Esophagus (tissue), 2 donors: ENCODE data around the gene RAB5IF. TPM values are rescaled to one million over a fixed set of nuclear protein-coding genes. Genes with fewer than 3 reads are reported as not detected.
"Not testable (repeated sequence)": the region's sequence is repeated elsewhere in the genome, so short reads cannot be mapped to it uniquely, and the experiment has no call there.

ENCODE experiments used
- H3K27ac ChIP-seq, 2 donors: one replicate each; pipeline ENCODE4 v1.5.1; 2013; ENCODE audit warnings: low read depth in 2 of 2, mild to moderate bottlenecking in 2 of 2, inconsistent platforms in 1 of 2, low read length in 1 of 2, moderate library complexity in 1 of 2
- H3K27me3 ChIP-seq, 2 donors: one replicate each; pipeline ENCODE4 v1.6.1; 2013; ENCODE audit warnings: low read length in 2 of 2, control low read depth in 1 of 2, mild to moderate bottlenecking in 1 of 2; ENCODE audit not compliant: insufficient read depth in 2 of 2, control insufficient read depth in 1 of 2
- H3K36me3 ChIP-seq, 2 donors: one replicate each; pipeline ENCODE4 v1.6.1; 2013; ENCODE audit warnings: low read length in 1 of 2; ENCODE audit not compliant: control insufficient read depth in 2 of 2, insufficient read depth in 2 of 2
- H3K4me1 ChIP-seq, 2 donors: one replicate each; pipeline ENCODE4 v1.6.1; 2013; ENCODE audit warnings: low read length in 1 of 2; ENCODE audit not compliant: control insufficient read depth in 2 of 2, insufficient read depth in 2 of 2
- H3K4me3 ChIP-seq, 2 donors: one replicate each; pipeline ENCODE4 v1.5.1; 2013; ENCODE audit warnings: low read length in 2 of 2, mild to moderate bottlenecking in 2 of 2, low read depth in 1 of 2, moderate library complexity in 1 of 2
- H3K9me3 ChIP-seq, 2 donors: one replicate each; pipeline ENCODE4 v1.6.1; 2013; ENCODE audit warnings: mild to moderate bottlenecking in 2 of 2, low read depth in 1 of 2, low read length in 1 of 2, moderate library complexity in 1 of 2; ENCODE audit not compliant: control insufficient read depth in 2 of 2, insufficient read depth in 1 of 2
- WGBS, 2 donors: extraction: QIAGEN DNeasy Blood & Tissue Kit; methylation state at CpG; one replicate each; pipeline ENCODE4 v1.1.7; 2013; 5-methylcytosine and 5-hydroxymethylcytosine counted together
- polyA plus RNA-seq, 2 donors: library from polyadenylated mRNA; stranded (reverse); fragments of 200-250 nt; gene quantifications; one replicate each; pipeline ENCODE4 v1.2.3, GENCODE V29; 2013
- donor health status: healthy with polysubstance abuse.
- donor health status: Bipolar disorder and iron deficiency.

The RAB5IF gene, protein sequence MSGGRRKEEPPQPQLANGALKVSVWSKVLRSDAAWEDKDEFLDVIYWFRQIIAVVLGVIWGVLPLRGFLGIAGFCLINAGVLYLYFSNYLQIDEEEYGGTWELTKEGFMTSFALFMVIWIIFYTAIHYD
- 100 to 1,000 TPM; 262 to 270 TPM for polyA plus RNA-seq

DNA sequence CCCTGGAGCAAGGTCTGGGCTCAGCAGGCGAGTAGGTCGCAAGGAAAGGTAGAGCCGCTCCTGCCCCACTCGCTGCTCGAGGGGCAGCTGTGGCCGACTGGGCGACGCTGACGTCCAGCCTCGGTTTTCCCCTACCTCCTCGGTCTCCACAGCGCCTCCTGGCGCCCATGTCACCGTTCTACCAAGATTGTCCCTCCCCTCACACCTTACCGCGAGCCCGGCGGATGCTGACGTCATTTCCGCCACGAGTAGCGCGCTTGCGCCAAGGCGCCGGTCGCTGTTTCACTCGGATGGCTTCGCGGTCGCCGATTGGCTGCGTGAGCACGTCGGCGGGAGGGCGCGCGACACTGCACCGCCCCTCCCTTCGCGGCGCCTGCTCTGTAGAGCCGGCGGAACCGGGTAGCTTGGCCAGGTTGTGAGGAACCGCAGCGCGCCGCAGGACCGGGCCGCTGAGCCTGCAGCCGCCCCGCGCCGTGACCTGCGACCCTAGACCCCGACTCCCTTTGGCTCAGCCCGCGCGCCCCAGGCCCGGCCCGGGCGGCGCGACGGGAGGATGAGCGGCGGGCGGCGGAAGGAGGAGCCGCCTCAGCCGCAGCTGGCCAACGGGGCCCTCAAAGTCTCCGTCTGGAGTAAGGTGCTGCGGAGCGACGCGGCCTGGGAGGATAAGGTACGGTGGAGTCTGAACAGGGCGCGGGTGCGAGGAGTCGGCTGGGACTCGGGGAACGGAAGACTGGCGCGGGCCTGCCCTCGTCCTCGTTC lies at the start of gene RAB5IF:
Gene RAB5IF (plus strand): TSS at position 381 of the 759 bp plus-strand sequence. CDS start 173 bp downstream, at position 554.
- H3K36me3 ChIP-seq = peaks cover 0 to 13% of the 10 kb centered on the region in 2 donors
- H3K4me3 ChIP-seq = peak within 1 kb of the TSS; percentile 87 to 97
- H3K27me3 ChIP-seq = no peaks in the 10 kb centered on the region
- H3K9me3 ChIP-seq = no peaks in the 10 kb centered on the region
- H3K27ac ChIP-seq = peak within 1 kb of the TSS; percentile 97
- 0% methylated on average over 81 to 90 of the region's 90 CpGs for WGBS, 2 donors
- peaks cover 0 to 9% of the 10 kb centered on the region in 2 donors for H3K4me1 ChIP-seq

DNA sequence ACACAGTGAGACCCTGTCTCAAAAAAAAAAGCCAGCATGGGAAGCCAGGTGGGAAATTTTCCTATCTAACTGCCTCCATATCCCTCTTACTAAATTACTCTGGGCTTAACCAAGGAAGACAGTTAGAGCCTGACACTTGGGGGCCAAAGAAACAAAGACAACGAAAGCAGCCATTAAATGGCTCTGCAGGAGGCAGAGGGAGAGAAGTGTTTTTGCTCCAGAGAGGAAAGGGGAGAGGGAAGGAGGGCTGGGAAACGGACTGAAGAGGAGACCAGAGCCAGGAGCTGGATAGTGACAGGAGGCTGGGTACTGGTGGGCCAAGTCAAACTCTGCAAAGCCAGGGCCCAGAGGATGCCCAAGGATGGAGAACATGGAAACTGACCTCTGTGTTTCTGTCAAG lies 42.9 kb upstream of the RAB5IF start:
- H3K4me1 ChIP-seq = no peaks in the 10 kb centered on the region
- H3K9me3 ChIP-seq = peaks cover 0 to 3% of the 10 kb centered on the region in 2 donors
- no peaks in the 10 kb centered on the region for H3K36me3 ChIP-seq
- 83 to 84% methylated on average over 2 of the region's 2 CpGs for WGBS, 2 donors
- no peak overlapping the region for H3K27ac ChIP-seq
- no peaks in the 10 kb centered on the region for H3K27me3 ChIP-seq
- no peak overlapping the region for H3K4me3 ChIP-seq

DNA sequence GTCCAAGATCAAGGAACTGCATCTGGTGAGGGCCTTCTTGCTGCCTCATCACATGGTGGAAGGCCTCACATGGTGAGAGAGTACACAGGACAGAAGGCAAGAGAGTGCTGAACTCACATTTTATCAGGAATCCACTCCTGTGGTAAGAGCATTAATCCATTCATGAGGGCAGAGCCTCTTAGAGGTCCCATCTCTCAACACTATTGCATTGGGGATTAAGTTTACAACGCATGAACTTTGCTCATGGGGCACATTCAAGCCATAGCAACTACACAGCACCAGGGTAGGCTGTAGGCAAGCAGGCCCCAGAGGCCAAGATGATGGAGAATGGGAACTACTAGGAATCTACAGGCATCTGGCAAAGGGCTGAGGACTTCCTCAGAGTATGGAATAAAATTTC lies 42.2 kb upstream of the RAB5IF start:
- Histone ChIP-seq H3K4me3 (no peak overlapping the region), H3K36me3 (no peaks in the 10 kb centered on the region), H3K27ac (no peak overlapping the region), H3K27me3 (no peaks in the 10 kb centered on the region), H3K4me1 (no peaks in the 10 kb centered on the region), H3K9me3 (peaks cover 0 to 3% of the 10 kb centered on the region in 2 donors)
- WGBS, 2 donors = 84 to 90% methylated on average over 1 of the region's 1 CpG

DNA sequence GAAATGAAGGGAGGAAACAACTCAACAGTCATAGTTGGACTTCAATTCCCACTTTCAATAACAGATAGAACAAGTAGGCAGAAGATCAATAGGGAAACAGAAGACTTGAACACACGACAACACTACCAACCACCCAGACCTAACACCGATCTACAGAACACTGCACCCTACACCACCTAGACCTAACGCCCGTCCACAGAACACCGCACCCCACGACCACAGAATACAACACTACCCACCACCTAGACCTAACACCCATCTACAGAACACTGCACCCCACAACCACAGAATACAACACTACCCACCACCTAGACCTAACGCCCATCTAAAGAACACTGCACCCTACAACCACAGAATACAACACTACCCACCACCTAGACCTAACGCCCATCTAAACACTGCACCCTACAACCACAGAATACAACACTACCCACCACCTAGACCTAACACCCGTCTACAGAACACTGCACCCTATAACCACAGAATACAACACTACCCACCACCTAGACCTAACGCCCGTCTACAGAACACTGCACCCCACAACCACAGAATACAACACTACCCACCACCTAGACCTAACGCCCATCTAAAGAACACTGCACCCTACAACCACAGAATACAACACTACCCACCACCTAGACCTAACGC lies 41.4 kb upstream of the RAB5IF start:
- not testable (repeated sequence) for H3K9me3 ChIP-seq, H3K4me3 ChIP-seq, H3K27ac ChIP-seq, H3K36me3 ChIP-seq, H3K4me1 ChIP-seq, H3K27me3 ChIP-seq
- 91 to 94% methylated on average over 13 of the region's 13 CpGs for WGBS, 2 donors

DNA sequence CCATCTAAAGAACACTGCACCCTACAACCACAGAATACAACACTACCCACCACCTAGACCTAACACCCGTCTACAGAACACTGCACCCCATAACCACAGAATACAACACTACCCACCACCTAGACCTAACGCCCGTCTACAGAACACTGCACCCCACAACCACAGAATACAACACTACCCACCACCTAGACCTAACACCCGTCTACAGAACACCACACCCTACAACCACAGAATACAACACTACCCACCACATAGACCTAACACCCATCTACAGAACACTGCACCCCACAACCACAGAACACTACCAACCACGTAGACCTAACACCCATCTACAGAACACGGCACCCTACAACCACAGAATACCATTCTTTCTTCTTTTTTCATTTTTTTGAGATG lies 40.9 kb upstream of the RAB5IF start:
- 90 to 91% methylated on average over 6 of the region's 6 CpGs for WGBS, 2 donors
- not testable (repeated sequence) for H3K36me3 ChIP-seq, H3K27ac ChIP-seq, H3K4me1 ChIP-seq, H3K4me3 ChIP-seq, H3K9me3 ChIP-seq, H3K27me3 ChIP-seq

DNA sequence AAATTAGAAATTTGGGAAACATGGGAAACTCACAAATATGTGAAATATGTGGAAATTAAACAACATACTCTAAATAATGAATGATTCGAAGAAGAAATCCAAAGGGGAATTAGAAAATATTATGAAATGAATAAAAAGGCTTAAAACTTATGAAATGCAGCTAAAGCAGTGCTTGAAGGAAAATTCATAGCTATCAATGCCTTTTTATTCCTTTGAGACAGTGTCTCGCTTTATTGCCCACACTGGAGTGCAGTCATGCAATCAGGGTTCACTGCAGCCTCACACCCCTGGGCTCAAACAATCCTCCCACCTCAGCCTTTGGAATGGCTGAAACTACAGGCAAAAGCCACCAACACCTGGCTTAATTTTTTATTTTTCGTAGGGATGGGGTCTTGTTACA lies 40.1 kb upstream of the RAB5IF start:
- Histone ChIP-seq H3K4me3 (no peak overlapping the region), H3K4me1 (no peaks in the 10 kb centered on the region), H3K27me3 (no peaks in the 10 kb centered on the region), H3K9me3 (peaks cover 0 to 3% of the 10 kb centered on the region in 2 donors), H3K36me3 (no peaks in the 10 kb centered on the region), H3K27ac (no peak overlapping the region)
- WGBS, 2 donors = 96 to 98% methylated on average over 3 of the region's 3 CpGs

DNA sequence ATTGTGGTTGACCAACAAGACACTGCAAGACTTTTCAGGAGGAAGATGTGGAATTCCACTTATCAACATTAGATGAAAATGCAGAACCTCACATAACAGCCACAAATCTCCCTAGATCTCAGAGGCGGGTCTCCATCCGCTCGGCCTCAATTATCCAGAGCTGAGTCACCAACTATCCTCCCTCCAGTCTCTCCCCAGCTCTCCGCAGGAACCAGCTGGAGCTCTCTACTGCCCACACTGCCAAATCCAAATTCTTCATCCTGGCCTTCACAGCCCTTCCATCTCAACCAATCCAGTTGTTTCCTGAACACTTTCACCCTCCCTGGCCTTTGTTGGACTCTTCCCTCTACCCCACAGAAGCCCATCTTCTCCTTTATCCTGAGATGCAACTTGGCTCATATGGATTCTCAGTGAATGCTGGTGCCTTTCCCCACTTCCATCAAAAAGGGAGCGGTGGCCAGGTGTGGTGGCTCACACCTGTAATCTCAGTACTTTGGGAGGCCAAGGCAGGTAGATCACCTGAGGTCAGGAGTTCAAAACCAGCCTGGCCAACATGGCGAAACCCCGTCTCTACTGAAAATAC lies 35.6 kb upstream of the RAB5IF start:
- WGBS, 2 donors = 60 to 82% methylated on average over 7 of the region's 7 CpGs
- H3K27ac ChIP-seq = no peak overlapping the region
- H3K27me3 ChIP-seq = no peaks in the 10 kb centered on the region
- H3K36me3 ChIP-seq = no peaks in the 10 kb centered on the region
- no peak overlapping the region for H3K4me3 ChIP-seq
- H3K9me3 ChIP-seq = peaks cover 0 to under 1% of the 10 kb centered on the region in 2 donors
- peaks cover 0 to 8% of the 10 kb centered on the region in 2 donors for H3K4me1 ChIP-seq

DNA sequence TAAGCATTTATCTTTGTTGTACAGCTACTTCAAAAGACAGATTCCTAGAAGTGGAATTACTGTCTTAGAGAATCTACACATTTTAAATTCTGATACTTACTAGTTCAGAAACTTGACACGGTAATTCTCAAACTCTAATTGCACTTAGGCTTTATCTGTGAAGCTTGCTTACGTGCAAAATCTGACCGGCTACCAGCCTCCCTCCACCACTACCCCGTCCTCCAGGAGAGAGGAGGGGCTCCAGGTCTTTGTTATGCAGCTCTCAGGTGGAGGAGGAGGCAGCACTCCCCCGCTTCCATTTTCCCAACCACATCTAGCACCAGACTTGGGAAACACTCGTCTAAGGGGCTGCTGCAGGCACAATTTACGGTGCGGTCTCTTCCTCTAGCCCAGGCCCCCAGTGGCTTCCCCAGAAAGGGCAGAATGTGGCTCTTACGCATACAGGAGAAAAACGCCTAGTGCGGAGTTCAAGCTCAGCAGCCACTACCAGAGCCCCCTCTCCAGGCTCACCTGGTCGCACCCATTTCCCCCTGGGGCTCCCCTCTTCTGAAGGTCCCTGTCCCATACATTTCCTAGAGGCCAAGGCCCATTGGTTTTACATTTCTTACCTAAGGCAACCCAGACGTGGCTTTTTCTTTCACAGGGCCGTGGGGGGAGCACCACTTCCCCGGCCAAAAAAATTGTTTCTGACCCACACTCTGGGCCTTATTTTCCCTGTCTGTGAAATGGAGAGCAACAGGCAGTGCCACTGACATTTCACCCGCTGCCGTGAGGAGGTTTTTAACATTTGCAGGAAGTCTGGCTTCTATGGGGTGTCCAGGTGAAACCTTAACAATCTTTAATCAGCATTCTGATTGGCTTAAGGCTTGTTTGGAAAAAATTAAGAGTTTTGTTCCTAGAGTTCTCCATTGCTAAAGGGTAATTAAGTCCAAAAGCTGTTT lies 33.7 kb upstream of the RAB5IF start:
- peaks cover 2 to 8% of the 10 kb centered on the region in 2 donors for H3K4me1 ChIP-seq
- H3K36me3 ChIP-seq = no peaks in the 10 kb centered on the region
- no peak overlapping the region for H3K4me3 ChIP-seq
- peak overlapping the region; percentile 82 to 88 for H3K27ac ChIP-seq
- no peaks in the 10 kb centered on the region for H3K9me3 ChIP-seq
- WGBS, 2 donors = 67 to 71% methylated on average over 17 of the region's 17 CpGs
- H3K27me3 ChIP-seq = no peaks in the 10 kb centered on the region

DNA sequence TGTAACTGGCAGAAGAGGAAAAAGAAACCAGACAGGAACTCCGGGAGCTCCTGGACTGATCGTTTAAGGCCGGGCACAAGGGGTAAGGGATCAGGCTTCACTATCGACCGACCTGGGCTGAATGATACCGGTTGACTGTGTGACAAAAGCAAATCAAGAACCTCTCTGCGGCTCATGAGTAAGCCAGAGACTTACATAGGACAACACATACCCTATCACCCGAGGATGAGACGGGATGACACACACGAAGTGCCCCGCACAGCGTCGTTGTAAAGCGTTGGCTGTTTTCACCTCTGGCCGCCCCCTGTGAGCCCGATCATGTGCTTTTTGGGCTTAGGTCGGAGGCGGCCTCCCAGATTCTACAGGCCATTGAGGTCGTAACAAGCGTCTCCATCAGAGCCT lies 32.9 kb upstream of the RAB5IF start:
- H3K27me3 ChIP-seq = no peaks in the 10 kb centered on the region
- WGBS, 2 donors = 14 to 18% methylated on average over 20 of the region's 20 CpGs
- no peaks in the 10 kb centered on the region for H3K9me3 ChIP-seq
- H3K36me3 ChIP-seq = no peaks in the 10 kb centered on the region
- H3K4me1 ChIP-seq = peaks cover 2 to 8% of the 10 kb centered on the region in 2 donors
- peak overlapping the region; percentile 82 to 88 for H3K27ac ChIP-seq
- H3K4me3 ChIP-seq = peak overlapping the region in 1 of 2 donors; percentile 64
